ENCODE measurements around the gene PPP5C.
"Not testable (repeated sequence)": the region's sequence is repeated elsewhere in the genome, so short reads cannot be mapped to it uniquely, and the experiment has no call there.

Gene PPP5C

GRCh38 chr19:46346821-46347571 is at the start of gene PPP5C:
Gene PPP5C, plus strand, starts transcription at chr19:46347087. Its CDS starts 10 bp downstream, at chr19:46347097.
- DNase-seq (ENCODE audit: low read depth in 2 of 2, low spot score in 1 of 2) = peak; percentile 52 to 75

- no peak for DNase-seq (ENCODE audit: low read depth in 2 of 2, low spot score in 1 of 2)
Observed at GRCh38 chr19:46297700-46298478, 49.0 kb upstream of the PPP5C start.

- DNase-seq (ENCODE audit: low read depth in 2 of 2, low spot score in 1 of 2) = no peak
Observed at GRCh38 chr19:46298479-46299003, 48.3 kb upstream of the PPP5C start.

GRCh38 chr19:46299004-46299509 is 47.8 kb upstream of the PPP5C start:
- DNase-seq (ENCODE audit: low read depth in 2 of 2, low spot score in 1 of 2) = no peak

- DNase-seq (ENCODE audit: low read depth in 2 of 2, low spot score in 1 of 2) = no peak
Observed at GRCh38 chr19:46299695-46300094, 47.2 kb upstream of the PPP5C start.

- DNase-seq (ENCODE audit: low read depth in 2 of 2, low spot score in 1 of 2) = no peak
Observed at GRCh38 chr19:46303322-46303690, 43.6 kb upstream of the PPP5C start.

- DNase-seq (ENCODE audit: low read depth in 2 of 2, low spot score in 1 of 2) = no peak
Observed at GRCh38 chr19:46303691-46304397, 43.0 kb upstream of the PPP5C start.

GRCh38 chr19:46306501-46306900 is 40.4 kb upstream of the PPP5C start:
- no peak for DNase-seq (ENCODE audit: low read depth in 2 of 2, low spot score in 1 of 2)

- no peak for DNase-seq (ENCODE audit: low read depth in 2 of 2, low spot score in 1 of 2)
Observed at GRCh38 chr19:46308510-46308909, 38.4 kb upstream of the PPP5C start.

GRCh38 chr19:46309056-46309455 is 37.8 kb upstream of the PPP5C start:
- no peak for DNase-seq (ENCODE audit: low read depth in 2 of 2, low spot score in 1 of 2)

GRCh38 chr19:46311444-46311843 is 35.4 kb upstream of the PPP5C start:
- DNase-seq (ENCODE audit: low read depth in 2 of 2, low spot score in 1 of 2) = no peak

GRCh38 chr19:46313540-46314469 is 33.1 kb upstream of the PPP5C start:
- DNase-seq (ENCODE audit: low read depth in 2 of 2, low spot score in 1 of 2) = not testable (repeated sequence)

GRCh38 chr19:46317339-46317738 is 29.5 kb upstream of the PPP5C start:
- DNase-seq (ENCODE audit: low read depth in 2 of 2, low spot score in 1 of 2) = no peak

- no peak for DNase-seq (ENCODE audit: low read depth in 2 of 2, low spot score in 1 of 2)
Observed at GRCh38 chr19:46319613-46320012, 27.3 kb upstream of the PPP5C start.

GRCh38 chr19:46320559-46320958 is 26.3 kb upstream of the PPP5C start:
- no peak for DNase-seq (ENCODE audit: low read depth in 2 of 2, low spot score in 1 of 2)

- no peak for DNase-seq (ENCODE audit: low read depth in 2 of 2, low spot score in 1 of 2)
Observed at GRCh38 chr19:46321653-46322052, 25.2 kb upstream of the PPP5C start.

- DNase-seq (ENCODE audit: low read depth in 2 of 2, low spot score in 1 of 2) = not testable (repeated sequence)
Observed at GRCh38 chr19:46323227-46323626, 23.7 kb upstream of the PPP5C start.

GRCh38 chr19:46324277-46324676 is 22.6 kb upstream of the PPP5C start:
- DNase-seq (ENCODE audit: low read depth in 2 of 2, low spot score in 1 of 2) = no peak

GRCh38 chr19:46326608-46327007 is 20.3 kb upstream of the PPP5C start:
- no peak for DNase-seq (ENCODE audit: low read depth in 2 of 2, low spot score in 1 of 2)

- DNase-seq (ENCODE audit: low read depth in 2 of 2, low spot score in 1 of 2) = no peak
Observed at GRCh38 chr19:46328079-46328478, 18.8 kb upstream of the PPP5C start.

Data from stimulated activated CD8-positive, alpha-beta memory T cell treated with anti-CD3 and anti-CD28 coated beads, Interleukin-4, amount 100 ng/mL, for 4 hours (primary cell).